HG03521 (cell line): Measurements from ENCODE around the gene MFSD1.
A peak's percentile ranks its signal among the peaks of the same experiment; 100 is the strongest.
"Not testable (repeated sequence)": the region's sequence is repeated elsewhere in the genome, so short reads cannot be mapped to it uniquely, and the experiment has no call there.

Experiments used
- ATAC-seq: cut with Tn5 transposase; IDR thresholded peaks from one replicate; pipeline ENCODE4 v1.9.1; 2021; ENCODE audit warnings: mild to moderate bottlenecking, moderate library complexity; ENCODE audit not compliant: unreplicated experiment

The MFSD1 gene

DNA sequence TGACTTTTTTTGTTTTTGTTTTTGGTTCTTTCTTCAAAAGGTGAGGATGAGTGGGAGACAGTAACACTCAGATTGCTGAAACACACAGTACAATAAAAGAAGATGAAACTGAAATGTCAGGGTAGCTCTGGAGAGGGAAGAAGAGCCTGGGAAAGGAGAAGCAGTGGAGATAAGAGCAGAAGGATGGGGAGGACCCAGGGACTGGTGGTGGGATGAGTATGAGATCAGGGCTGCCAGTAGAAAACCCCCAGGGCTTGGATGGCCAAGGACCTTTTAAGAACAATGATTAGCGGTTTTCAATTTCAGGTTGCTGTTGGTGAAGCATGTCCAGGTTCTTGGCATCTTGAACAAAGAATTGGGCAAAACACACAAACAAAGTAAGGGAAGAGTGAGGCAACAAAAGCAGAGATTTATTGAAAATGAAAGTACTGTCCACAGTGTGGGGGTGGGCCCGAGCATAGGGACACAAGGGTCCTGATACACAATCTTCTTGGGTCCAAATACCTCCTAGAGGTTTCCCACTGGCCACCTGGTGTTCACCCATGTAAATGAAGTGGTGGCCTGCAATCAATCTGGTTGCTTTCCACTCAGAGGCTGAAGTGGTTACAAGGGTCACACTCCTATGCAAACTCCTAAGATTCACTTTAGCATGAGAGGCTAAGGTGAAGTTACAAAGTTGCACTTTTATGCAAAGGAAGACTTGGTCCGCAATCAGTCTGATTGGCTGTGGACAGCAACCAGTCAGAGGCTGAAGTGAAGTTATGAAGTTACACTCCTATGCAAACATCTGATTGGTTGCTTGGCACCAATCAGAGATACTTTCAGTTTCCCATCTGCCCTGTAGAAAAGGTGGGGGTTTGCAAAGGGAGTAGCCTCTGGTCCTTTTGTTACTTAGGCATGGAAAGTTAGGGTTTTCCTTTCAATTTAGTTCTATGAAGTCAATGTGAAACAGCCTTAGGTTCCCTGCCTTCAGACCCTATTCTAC lies 26.1 kb upstream of the MFSD1 start:
- ATAC-seq = peak; percentile 59

DNA sequence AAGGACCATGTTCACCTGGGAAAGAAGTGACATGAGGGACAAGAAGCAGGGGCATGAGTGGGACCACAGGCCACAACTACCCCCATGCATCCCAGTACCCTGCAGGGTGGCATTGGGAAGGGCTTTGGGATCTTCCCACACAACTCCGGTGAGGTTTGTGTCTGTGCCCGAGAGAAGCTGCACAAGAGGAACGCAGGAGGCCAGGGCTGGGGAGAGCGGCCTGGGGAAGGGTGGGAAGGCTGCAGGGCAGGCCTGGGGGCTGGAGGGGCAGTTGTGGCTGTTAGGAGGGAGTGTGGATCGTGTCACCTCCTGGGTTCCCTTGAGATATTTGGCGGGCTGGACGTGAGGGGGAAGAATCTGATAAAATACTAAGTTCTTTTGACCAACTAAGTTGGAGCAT lies 25.3 kb upstream of the MFSD1 start:
- ATAC-seq = no peak

- ATAC-seq = no peak
Observed at GRCh38 chr3:158777161-158777873, 24.5 kb upstream of the MFSD1 start.

DNA sequence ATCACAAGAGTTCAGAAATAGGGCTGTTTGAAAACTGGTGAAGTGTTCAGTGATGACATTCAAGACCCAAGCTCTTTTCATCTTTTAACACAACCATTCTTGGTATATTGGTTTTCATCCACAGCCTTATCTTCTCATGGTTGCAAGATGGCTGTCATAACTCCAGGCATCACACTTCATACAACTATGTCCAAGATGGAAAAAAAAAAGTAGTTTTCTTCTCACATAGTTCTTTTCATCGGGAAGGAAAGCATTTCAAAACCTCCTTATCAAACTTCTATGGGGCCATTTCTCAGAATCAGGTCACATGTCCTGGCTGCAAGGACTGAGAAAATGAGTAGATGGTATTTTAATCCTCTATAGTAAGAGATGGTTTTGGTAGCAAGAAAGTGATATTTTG lies 21.1 kb upstream of the MFSD1 start:
- no peak for ATAC-seq

GRCh38 chr3:158781191-158781590 lies 20.7 kb upstream of the MFSD1 start:
- ATAC-seq = no peak

DNA sequence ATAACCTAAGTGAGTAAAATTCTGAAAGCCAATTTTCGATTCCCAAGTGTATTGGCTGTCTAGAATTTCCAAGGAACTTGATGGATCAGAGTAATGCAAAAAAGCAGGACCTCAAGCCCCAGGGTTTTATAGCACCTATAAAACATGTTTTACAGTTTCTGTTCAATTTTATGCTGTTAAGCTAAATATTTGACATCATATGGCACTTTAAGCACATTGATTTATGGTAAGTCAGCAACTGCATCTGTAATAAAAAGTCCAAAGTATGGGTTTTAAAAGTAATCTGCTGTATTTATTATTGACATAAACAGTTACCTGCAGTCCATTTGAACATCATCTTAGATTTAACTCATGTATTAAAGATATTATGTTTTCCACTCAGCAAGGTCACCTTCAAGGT lies 20.0 kb upstream of the MFSD1 start:
- no peak for ATAC-seq

DNA sequence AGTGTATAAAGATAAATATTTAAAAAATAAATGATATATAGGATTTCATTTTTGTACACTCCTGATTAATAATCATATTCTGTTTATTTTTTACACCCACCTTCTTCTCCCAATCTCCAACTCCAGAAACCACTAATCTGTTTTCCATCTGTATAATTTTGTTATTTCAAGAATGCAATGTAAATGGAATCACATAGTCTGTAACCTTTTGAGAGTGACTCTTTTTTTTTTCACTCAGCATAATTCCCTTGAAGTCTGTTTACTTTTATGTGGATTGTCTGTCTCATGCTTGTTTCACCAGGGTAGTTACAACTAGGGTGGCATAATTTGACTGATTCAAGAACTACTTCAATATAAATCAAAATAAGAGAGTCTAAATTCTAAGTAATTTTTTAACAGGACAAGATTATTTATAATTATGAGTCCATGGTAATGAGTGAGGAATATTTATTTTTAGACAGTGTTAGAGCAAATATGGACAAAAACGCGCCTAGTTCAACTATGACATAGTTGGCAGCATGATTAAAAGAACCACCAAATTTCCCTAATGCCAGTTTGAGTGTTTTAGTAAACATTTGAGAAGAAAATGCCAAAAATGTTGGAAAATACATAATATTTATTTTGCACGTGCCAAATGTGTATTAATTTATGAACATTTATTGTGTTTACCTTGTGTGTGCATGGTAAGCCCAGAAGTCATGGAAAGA lies 19.4 kb upstream of the MFSD1 start:
- no peak for ATAC-seq

DNA sequence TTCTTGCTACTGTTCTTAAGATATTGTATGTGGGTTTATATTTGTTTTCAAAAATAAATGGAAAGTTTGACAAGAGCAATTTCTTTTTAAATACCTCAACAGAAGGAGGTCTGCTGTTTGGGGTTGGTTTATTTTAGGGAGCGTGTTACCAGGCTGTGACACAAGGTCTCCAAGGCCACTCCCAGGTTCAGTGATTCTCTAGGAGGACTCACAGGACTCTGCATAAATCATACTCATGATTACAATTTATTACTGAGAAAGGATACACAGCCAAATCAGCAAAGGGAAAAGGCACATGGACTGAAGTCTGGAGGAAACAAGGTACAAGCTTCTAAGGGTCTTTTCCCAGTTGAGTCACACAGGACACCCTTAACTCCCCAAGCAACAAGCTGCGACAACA lies 18.8 kb upstream of the MFSD1 start:
- ATAC-seq = no peak

- ATAC-seq = no peak
Observed at GRCh38 chr3:158785972-158786371, 15.9 kb upstream of the MFSD1 start.

GRCh38 chr3:158788446-158788845 lies 13.4 kb upstream of the MFSD1 start:
- no peak for ATAC-seq

- ATAC-seq = no peak
Observed at GRCh38 chr3:158789592-158789991, 12.3 kb upstream of the MFSD1 start.

GRCh38 chr3:158790901-158791589 lies 10.8 kb upstream of the MFSD1 start:
- peak; percentile 55 for ATAC-seq

- not testable (repeated sequence) for ATAC-seq
Observed at GRCh38 chr3:158791590-158791920, 10.3 kb upstream of the MFSD1 start.

- ATAC-seq = no peak
Observed at GRCh38 chr3:158792709-158793108, 9.1 kb upstream of the MFSD1 start.

- ATAC-seq = no peak
Observed at GRCh38 chr3:158794206-158794605, 7.6 kb upstream of the MFSD1 start.

- no peak for ATAC-seq
Observed at GRCh38 chr3:158794936-158795518, 6.8 kb upstream of the MFSD1 start.

GRCh38 chr3:158801201-158801600 lies 653 bp upstream of the MFSD1 start:
- no peak for ATAC-seq

DNA sequence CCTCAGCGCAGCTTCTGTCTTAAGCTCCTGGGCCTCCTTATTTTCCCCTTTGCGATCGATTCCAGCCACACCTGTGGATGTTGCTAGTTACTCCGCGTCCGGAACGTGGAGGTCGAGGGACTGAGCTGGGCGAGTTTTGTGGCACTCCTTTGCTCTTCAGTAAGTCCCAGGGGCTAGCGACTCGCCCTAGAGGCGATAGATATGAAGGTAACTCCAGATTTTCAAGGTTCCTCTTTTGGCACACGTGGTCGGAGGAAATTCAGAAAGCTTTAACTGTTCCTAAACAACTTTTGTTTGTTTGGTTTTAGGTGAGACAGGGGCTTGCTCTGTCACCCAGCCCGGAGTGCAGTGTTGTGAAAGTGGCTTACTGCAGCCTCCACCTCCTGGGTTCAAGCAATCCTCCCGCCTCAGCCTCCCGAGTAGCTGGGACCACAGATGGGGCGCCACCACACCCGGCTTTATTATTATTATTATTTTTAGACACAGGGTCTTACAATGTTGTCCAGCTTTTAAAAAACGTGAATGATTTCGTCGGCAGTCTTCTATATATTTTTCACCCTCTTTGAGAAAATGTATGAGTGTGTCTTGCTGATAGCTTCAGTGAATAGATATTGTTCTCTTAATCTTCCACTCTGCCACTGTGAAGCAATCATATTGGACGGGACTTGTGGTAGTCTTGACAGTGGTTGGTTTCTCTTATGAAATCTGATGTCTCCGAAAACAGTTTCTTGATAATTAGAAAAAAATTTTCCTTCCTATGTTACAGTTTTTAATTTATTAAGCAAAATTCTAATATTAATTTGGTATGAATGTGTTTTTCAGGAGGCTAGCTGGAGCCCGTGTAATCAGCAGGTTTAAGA lies 785 bp downstream of the MFSD1 start:
- ATAC-seq = peak; percentile 33

DNA sequence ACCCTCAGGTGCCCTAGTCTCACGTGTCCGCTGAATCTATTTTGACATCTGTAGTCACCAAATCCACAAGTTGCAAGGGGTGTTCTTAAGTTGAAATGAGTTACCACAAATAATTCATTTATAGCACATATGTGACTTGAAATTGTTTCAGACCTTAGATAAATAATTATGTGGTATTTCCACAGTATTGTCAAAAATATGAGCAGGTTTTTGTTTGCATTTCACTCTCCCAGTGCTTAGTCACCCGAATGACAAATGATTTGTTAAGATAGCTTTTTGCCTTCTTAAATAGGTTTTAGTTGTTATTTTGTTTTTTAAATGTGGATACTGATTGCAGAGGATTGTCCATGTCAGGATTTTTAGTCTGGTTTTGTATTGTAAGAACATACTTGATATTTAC lies 2.6 kb downstream of the MFSD1 start:
- no peak for ATAC-seq

GRCh38 chr3:158808697-158809096 lies 6.8 kb downstream of the MFSD1 start:
- ATAC-seq = no peak
